ENCODE data around the gene MDP1. TPM values are rescaled to one million over a fixed set of nuclear protein-coding genes. Genes with fewer than 3 reads are reported as not detected.

MDP1 gene
- polyA plus RNA-seq, 1 of the 3 experiments (the other 2 are of a cell fraction) = 36.7 TPM

DNA sequence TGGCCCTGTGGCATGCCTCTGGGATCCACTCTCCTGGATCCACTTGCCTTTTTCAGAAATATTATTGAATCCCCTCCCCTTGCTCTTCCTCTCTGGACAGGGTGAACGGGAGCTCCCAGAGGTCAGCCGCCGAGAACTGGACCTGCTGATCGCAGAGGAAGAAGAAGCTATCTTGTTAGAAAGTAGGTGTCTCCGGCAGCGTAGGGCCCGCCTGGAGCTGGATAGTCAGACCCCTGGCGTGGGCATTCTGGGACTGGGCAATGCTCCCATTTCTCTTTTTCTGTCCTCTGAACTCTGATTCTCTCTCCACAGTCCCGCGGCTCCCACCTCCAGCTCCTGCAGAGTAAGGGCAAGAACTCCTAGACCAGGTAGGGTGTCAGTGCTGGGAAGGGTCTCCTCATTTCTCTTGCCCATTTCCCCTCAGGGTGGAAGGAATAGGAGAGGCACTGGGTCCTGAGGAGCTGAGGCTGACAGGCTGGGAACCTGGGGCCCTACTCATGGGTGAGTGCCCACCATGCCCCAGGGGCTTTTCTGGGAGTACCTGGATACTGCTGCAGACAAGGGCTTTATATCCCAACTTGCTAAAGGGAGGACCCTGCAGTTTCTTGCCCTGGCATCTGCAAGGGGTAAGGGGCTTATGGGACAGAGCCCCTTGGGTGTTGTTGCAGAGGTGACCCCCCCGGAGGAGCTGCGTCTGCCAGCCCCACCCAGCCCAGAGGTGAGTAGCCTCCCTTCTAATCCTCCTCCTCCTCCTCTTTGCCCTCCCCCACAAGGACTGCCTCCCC is 38.6 kb downstream of the MDP1 start:
- no peaks in the 10 kb centered on the region for H3K79me2 ChIP-seq (ENCODE audit: insufficient read depth)
- peaks cover 0 to 20% of the 10 kb centered on the region in 2 experiments; a peak in 2 of 4 replicates for H3K4me1 ChIP-seq (ENCODE audit: control insufficient read depth in 1 of 2, insufficient read depth in 2 of 2, low read depth in 1 of 2, low read length in 1 of 2)
- 87% methylated on average over 11 of the region's 12 CpGs for WGBS (ENCODE audit: low lambda C conversion rate)
- no peak overlapping the region for H3K4me2 ChIP-seq
- no peaks in the 10 kb centered on the region for H3K9me2 ChIP-seq
- peaks cover 4 to 53% of the 10 kb centered on the region in 2 experiments for H3K36me3 ChIP-seq (replicated peaks in 1 of 2; ENCODE audit: control insufficient read depth in 1 of 2, insufficient read depth in 2 of 2, low read length in 1 of 2)
- no peaks in the 10 kb centered on the region for H3K27me3 ChIP-seq (ENCODE audit: insufficient read depth)
- no peaks in the 10 kb centered on the region for H4K20me1 ChIP-seq (ENCODE audit: insufficient read depth)
- CTCF ChIA-PET = interaction anchor here (0.9 to 2.0 kb wide), 4 partner anchors 16 to 238 kb away, joined by 3 to 11 read pairs (median 3); partner anchors contain the start of genes IRF9 and TM9SF1
- peaks cover 11% of the 10 kb centered on the region for H3F3A ChIP-seq (replicated peaks; ENCODE audit: insufficient read depth)
- POLR2A ChIA-PET = interaction anchor here (0.9 to 1.8 kb wide), 2 partner anchors 10 to 36 kb away, joined by 4 to 10 read pairs; partner anchors contain the start of genes CHMP4A and IPO4
- TF ChIP-seq TEAD4 (IDR thresholded peaks at IDR 0.05; ENCODE audit: borderline replicate concordance, insufficient read depth) (no peak), RCOR1 (IDR thresholded peaks at IDR 0.05; ENCODE audit: low read length) (no peak)
- H2AFZ ChIP-seq (ENCODE audit: low read depth) = no peak overlapping the region
- no peak overlapping the region for H3K4me3 ChIP-seq (ENCODE audit: low read depth in 2 of 2, low read length in 1 of 2)
- H3K27ac ChIP-seq (ENCODE audit: low read depth in 2 of 2, low read length in 1 of 2) = no peak overlapping the region; a peak in 1 of 4 replicates
- H3K9ac ChIP-seq = no peak overlapping the region
- H3K9me3 ChIP-seq = no peaks in the 10 kb centered on the region
- DNase-seq = no peak

- Histone ChIP-seq H3K79me2 (ENCODE audit: insufficient read depth) (no peaks in the 10 kb centered on the region), H3K27me3 (ENCODE audit: insufficient read depth) (no peaks in the 10 kb centered on the region), H3K36me3 (replicated peaks in 1 of 2; ENCODE audit: control insufficient read depth in 1 of 2, insufficient read depth in 2 of 2, low read length in 1 of 2) (peaks cover 4 to 46% of the 10 kb centered on the region in 2 experiments), H3K9me3 (no peaks in the 10 kb centered on the region), H3K4me2 (no peak overlapping the region), H3K27ac (ENCODE audit: low read depth in 2 of 2, low read length in 1 of 2) (no peak overlapping the region; a peak in 1 of 4 replicates), H3K9ac (no peak overlapping the region), H3K4me3 (ENCODE audit: low read depth in 2 of 2, low read length in 1 of 2) (no peak overlapping the region), H2AFZ (ENCODE audit: low read depth) (no peak overlapping the region), H3F3A (replicated peaks; ENCODE audit: insufficient read depth) (peaks cover 11% of the 10 kb centered on the region), H3K9me2 (no peaks in the 10 kb centered on the region), H4K20me1 (ENCODE audit: insufficient read depth) (no peaks in the 10 kb centered on the region), H3K4me1 (ENCODE audit: control insufficient read depth in 1 of 2, insufficient read depth in 2 of 2, low read depth in 1 of 2, low read length in 1 of 2) (peaks cover 0 to 20% of the 10 kb centered on the region in 2 experiments; a peak in 2 of 4 replicates)
- TF ChIP-seq GATA2 (CRISPR knock-in tag; IDR thresholded peaks at IDR 0.05) (no peak), NRF1 (IDR thresholded peaks at IDR 0.05; ENCODE audit: low read depth, low read length) (no peak), RFX5 (IDR thresholded peaks at IDR 0.05; ENCODE audit: low read length) (no peak), TEAD4 (IDR thresholded peaks at IDR 0.05; ENCODE audit: borderline replicate concordance, insufficient read depth) (no peak), RXRA (IDR thresholded peaks at IDR 0.05; ENCODE audit: borderline replicate concordance, low read depth) (no peak), FOSL2 (IDR thresholded peaks at IDR 0.05; ENCODE audit: borderline replicate concordance, low read depth) (no peak), EP300 (IDR thresholded peaks at IDR 0.05; ENCODE audit: borderline replicate concordance in 1 of 2, low read depth in 1 of 2, low read length in 1 of 2) (no peak), FOXJ3 (CRISPR knock-in tag; IDR thresholded peaks at IDR 0.05) (no peak), SMC3 (IDR thresholded peaks at IDR 0.05; ENCODE audit: low read depth, low read length) (no peak), RAD21 (IDR thresholded peaks at IDR 0.05; ENCODE audit: low read length) (no peak), GABPA (IDR thresholded peaks at IDR 0.05; ENCODE audit: low read depth) (no peak), MXI1 (IDR thresholded peaks at IDR 0.05; ENCODE audit: low read depth, low read length) (no peak), YY1 (IDR thresholded peaks at IDR 0.05; ENCODE audit: low read depth) (no peak), ELF1 (IDR thresholded peaks at IDR 0.05) (no peak), JUND (IDR thresholded peaks at IDR 0.05) (no peak), EZH2phosphoT487 (IDR thresholded peaks at IDR 0.05; ENCODE audit: borderline replicate concordance, low read depth) (no peak)
- TF ChIP-seq, protein P1, sequence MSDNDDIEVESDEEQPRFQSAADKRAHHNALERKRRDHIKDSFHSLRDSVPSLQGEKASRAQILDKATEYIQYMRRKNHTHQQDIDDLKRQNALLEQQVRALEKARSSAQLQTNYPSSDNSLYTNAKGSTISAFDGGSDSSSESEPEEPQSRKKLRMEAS (IDR thresholded peaks at IDR 0.05; ENCODE audit: low read depth) = no peak
- WGBS (ENCODE audit: low lambda C conversion rate) = 100% methylated on average over 5 of the region's 5 CpGs
- no peak for DNase-seq
- CTCF ChIA-PET = interaction anchor here (0.9 kb wide), 2 partner anchors 15 to 238 kb away, joined by 3 read pairs; partner anchors contain the start of gene IRF9
- POLR2A ChIA-PET = interaction anchor here (1.8 kb wide), 1 partner anchor 11 kb away, joined by 10 read pairs; the partner anchor contains the start of gene IPO4
Measured at GRCh38 chr14:24176599-24176998, 39.3 kb downstream of the MDP1 start.

Data from SK-N-SH (cell line).